Astrocyte of the spinal cord (primary cell): ENCODE results near the gene HAGHL.

ENCODE experiments used
- DNase-seq: peaks from one replicate; pipeline ENCODE4 v3.0.0; 2011; ENCODE audit warnings: low read depth, low spot score
- H3K4me3 ChIP-seq: 2 replicates; pipeline ENCODE4 v1.5.1; 2011; ENCODE audit warnings: low read depth, mild to moderate bottlenecking, low read length, moderate library complexity
- in situ Hi-C: cut with HindIII; loops from 2 replicates; pipeline ENCODE4 v1.10.0; 2017; ENCODE audit warnings: low sequenced_read_pairs
- TF ChIP-seq, protein P1 (sequence below): IDR thresholded peaks from 2 replicates; pipeline ENCODE4 v1.5.1; 2012; ENCODE audit warnings: low read depth, mild to moderate bottlenecking, low read length, inconsistent platforms

The HAGHL gene

DNA sequence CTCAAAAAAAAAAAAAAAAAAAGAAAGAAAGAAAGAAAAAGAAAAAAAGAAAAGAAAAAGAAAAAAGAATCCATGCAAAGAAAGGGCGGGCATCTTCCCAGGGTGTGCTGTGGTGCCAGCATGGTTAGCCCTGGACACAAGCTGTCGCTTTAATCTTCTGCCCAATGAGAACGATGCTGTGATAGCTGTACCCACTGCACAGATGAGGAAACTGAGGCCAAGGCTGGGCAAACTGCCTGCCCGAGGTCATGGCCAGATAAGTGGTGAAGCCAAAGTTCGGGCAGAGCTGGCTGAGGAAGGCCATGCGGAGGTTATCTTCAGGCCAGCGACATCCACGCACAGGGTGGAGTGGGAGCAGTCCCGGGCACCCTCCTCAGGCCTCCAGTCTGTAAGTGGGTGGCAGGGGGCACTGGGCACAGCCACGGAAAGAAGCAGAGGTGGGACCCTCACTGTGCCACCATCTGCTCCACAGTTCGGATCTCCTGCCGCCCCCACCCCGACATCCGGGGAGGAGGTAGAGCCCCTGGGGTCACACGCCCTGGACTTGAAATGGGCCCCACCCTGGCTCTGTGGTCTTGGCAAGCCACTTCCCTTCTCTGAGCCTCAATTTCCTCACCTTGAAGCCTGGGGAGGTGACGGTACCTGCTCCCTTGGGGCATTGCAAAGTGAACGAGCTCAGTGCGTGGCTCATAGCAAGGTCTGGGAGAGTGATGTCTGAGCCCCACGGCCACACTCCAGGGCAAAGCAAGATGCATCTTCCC is 27.8 kb upstream of the HAGHL start:
- H3K4me3 ChIP-seq: no peak overlapping the region
- in situ Hi-C loops: no loop called here
- no peak for DNase-seq
- TF ChIP-seq, protein P1, sequence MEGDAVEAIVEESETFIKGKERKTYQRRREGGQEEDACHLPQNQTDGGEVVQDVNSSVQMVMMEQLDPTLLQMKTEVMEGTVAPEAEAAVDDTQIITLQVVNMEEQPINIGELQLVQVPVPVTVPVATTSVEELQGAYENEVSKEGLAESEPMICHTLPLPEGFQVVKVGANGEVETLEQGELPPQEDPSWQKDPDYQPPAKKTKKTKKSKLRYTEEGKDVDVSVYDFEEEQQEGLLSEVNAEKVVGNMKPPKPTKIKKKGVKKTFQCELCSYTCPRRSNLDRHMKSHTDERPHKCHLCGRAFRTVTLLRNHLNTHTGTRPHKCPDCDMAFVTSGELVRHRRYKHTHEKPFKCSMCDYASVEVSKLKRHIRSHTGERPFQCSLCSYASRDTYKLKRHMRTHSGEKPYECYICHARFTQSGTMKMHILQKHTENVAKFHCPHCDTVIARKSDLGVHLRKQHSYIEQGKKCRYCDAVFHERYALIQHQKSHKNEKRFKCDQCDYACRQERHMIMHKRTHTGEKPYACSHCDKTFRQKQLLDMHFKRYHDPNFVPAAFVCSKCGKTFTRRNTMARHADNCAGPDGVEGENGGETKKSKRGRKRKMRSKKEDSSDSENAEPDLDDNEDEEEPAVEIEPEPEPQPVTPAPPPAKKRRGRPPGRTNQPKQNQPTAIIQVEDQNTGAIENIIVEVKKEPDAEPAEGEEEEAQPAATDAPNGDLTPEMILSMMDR: no peak

DNA sequence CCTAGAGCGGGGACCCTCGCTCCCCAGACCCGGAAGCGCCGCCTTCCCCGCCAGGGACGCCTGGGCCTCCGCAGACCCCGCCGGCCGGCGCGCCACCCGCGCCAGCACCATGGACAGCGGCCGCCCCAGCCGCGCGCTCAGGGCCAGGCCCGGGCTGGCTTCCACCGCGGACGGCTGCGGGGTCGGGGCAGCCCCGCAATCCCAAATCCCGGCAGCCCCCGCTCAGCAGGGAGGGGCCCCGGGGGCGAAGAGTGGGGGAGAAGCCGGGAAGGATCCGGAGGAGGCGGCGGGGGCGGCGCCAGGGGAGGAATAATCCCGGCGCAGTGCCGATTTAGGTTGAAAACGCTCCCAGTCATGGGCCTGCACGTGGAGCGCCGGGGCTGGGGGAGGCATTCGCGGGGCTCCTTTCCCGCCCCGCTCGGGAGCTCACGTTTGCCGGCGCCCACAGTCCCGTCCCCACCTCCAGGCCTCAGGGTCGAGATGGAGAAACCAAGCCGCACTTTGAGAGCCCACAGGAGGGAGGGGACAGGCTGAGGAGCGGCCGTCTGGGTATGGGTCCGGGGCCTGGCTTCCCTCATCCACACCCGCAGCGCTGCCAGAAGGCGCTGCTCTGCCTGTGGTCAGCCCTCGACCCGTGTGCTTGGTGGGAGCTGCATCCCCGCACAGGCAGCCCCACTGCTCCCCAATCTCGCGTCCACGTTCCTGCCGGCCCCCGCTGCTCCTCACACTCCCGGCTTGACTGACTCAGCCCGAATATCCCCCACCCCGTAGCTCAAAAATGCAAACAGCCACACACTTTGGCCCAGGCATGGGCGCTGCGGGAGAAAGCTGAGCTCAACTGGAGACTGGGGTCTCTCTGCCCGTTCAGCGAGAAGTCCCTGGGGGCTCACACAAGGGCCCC is 26.0 kb upstream of the HAGHL start:
- no peak for DNase-seq
- TF ChIP-seq, protein P1: no peak
- in situ Hi-C loops: no loop called here
- no peak overlapping the region for H3K4me3 ChIP-seq

DNA sequence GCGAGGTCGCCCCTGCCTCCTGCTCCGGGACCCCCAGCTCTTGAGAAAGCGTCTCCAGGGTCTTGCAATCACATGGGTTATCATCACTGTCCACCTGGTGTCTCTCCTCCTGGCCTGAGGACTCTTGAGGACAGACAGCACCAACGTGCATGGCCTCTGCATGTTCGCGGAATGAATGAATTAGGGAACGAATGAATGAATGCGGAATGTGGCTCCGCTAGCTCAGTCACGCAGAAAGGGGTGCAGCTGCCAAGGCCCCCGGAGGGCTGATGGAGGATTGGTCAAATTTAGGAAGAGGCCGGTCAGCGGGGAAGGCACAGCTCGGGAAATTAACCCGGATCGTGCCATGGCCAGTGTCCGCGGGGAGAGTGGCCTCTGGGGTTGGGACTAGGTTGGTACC is 24.6 kb upstream of the HAGHL start:
- DNase-seq: no peak
- TF ChIP-seq, protein P1: no peak
- no peak overlapping the region for H3K4me3 ChIP-seq
- in situ Hi-C loops: no loop called here

DNA sequence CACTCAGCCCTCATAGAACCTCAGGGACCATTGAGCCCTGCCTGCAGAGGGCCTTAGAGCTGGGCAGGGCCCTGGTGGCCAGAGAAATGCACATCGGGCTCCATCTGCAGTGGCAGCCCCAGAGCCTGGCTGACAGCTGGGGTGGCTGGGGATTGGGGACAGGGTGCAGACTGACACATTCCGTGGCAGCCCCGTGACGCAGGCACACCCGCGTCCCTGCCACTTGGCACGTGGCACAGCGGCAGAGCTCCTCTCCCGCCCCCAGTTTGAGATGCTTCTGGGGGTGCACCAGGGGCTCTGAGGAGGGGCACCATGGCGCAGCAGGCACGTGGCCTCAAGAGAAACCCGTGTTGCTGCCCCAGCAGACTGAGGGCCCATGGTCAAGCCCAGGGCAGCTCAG is 23.5 kb upstream of the HAGHL start:
- DNase-seq: no peak
- TF ChIP-seq, protein P1: no peak
- in situ Hi-C loops: no loop called here
- H3K4me3 ChIP-seq: no peak overlapping the region

DNA sequence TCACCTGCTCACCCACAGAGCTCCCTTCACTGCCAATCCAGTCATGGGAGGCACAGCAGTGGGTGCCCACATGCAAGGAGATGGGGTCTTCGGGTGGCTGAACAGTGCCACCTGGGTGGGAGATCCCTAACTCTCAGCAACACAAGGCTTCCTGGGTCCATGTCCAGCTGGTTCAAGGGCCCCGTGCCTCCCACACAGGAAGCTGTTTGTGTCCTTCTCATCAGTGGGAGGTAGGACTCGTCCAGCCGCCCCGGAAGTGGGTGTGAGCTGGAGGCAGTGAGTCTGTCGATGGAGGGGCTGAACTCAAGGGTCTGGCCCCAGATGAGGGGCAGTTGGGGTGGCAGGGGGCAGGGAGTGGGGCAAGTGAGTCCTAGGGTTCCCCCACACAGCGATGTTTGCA is 22.9 kb upstream of the HAGHL start:
- DNase-seq: no peak
- TF ChIP-seq, protein P1: no peak
- no peak overlapping the region for H3K4me3 ChIP-seq
- in situ Hi-C loops: no loop called here

DNA sequence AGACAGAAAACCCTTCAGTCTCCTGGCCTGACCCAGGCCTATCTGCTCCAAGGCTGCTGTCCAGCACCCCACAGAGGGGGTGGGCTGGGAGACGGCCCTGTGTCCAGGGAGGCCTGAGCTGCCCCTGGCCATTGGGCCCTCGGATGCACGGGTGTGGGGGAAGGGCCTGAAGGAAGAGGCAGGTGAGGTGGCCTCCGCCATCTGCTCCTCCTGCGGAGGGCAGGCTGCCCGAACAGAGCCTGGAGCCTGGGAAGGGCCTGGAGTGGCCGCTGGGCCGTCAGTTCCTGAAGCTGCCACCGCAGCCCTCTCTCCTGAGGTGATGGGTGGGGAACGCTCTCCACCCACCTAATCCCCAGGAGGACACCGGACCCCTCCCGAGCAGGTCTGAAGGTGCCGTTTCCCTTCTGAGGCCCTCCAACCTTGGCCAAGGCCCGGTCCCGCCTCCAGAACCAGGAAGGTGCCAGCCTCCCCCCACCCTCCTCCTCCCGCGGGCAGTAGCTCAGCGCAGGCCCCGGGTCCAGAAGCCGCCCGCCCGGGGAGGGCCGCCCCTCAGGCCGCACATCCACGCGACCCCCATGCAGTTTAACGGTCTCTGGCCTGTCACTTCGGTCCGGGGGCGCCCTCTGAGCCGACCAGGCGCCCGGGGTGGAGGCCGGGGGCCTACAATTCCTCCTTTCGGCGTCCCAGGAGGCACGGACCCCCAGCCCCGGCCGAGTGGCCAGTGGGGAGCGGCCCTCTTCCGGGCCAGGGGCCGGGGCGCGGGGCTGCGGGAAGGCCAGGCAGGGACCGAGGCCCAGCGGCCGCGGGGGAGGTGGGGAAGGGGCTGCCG is 22.1 kb upstream of the HAGHL start:
- TF ChIP-seq, protein P1: no peak
- DNase-seq: no peak
- H3K4me3 ChIP-seq: no peak overlapping the region
- in situ Hi-C loops: no loop called here
